K562 (cell line): ENCODE measurements around the gene DTNB. TPM values are rescaled to one million over a fixed set of nuclear protein-coding genes. Genes with fewer than 3 reads are reported as not detected.

Experiments used
- ATAC-seq: fragments of 200-7000 bp; cut with Tn5 transposase; 3 replicates; pipeline ENCODE4 v1.9.1; 2020; ENCODE audit warnings: moderate library complexity
- BruUV-seq: library from RNA; stranded (reverse); fragments of 400-500 nt; replicated peaks from 2 replicates; lab custom pipeline; 2021; lab: Mats Ljungman, UMichigan
- CTCF ChIA-PET: fragments of 300-600 bp; formaldehyde crosslinking; extraction: SDS; loops from one replicate; lab custom pipeline; 2021; ENCODE audit warnings: low intra/inter-chr PET ratio; lab: Yijun Ruan, JAX
- POLR2A ChIA-PET: fragments of 300-600, 350-650 bp; sonication (Branson Sonifier 250); formaldehyde crosslinking; extraction: SDS; loops from one replicate; lab custom pipeline; 2021; ENCODE audit warnings: antibody characterized with exemption, inconsistent platforms; lab: Yijun Ruan, JAX
- DNase-seq, 4 experiments: peaks; one replicate each; pipeline versions ENCODE4 v3.0.0 to v3.0.0-alpha.2; 2011 to 2018; ENCODE audit warnings: low spot score in 3 of 4, mixed read lengths in 3 of 4; ENCODE audit errors: extremely low read depth in 1 of 4
- FAIRE-seq: peaks from 2 replicates; lab custom pipeline; 2011; peaks lifted over from hg19 to GRCh38; lab: Jason Lieb, UNC
- H2AFZ ChIP-seq: 2 replicates; pipeline ENCODE4 v1.6.0; 2011; ENCODE audit warnings: low read depth, low read length, control low read depth, inconsistent platforms
- H3K27ac ChIP-seq: fragments of 200-600 bp; 3 replicates; pipeline ENCODE4 v1.8.0; 2011; ENCODE audit warnings: low read depth, mild to moderate bottlenecking, control low read depth, inconsistent platforms, low read length, moderate library complexity, mixed read lengths; ENCODE audit errors: extremely low read depth
- H3K27me3 ChIP-seq, 2 experiments: fragments of 300-600 bp in 1 of 2; 2 replicates in 1 of 2; 3 replicates in 1 of 2; pipeline versions ENCODE4 v1.6.0 to v1.8.0; 2011; ENCODE audit warnings: inconsistent platforms in 2 of 2, low read length in 2 of 2, mild to moderate bottlenecking in 1 of 2, mixed read lengths in 1 of 2, moderate library complexity in 1 of 2; ENCODE audit not compliant: control insufficient read depth in 2 of 2, insufficient read depth in 2 of 2
- H3K36me3 ChIP-seq: fragments of 300-600 bp; 3 replicates; pipeline ENCODE4 v1.8.0; 2011; ENCODE audit warnings: mild to moderate bottlenecking, low read length, inconsistent platforms; ENCODE audit not compliant: control insufficient read depth, insufficient read depth
- H3K4me1 ChIP-seq, 2 experiments: fragments of 200-600 bp in 1 of 2; replicated peaks in 1 of 2; 2 replicates in 1 of 2; 3 replicates in 1 of 2; pipeline versions ENCODE4 v1.5.1 to v1.8.0; 2011; ENCODE audit warnings: inconsistent platforms in 2 of 2, low read length in 2 of 2, mild to moderate bottlenecking in 1 of 2, mixed read lengths in 1 of 2, moderate library complexity in 1 of 2; ENCODE audit not compliant: control insufficient read depth in 2 of 2, insufficient read depth in 2 of 2
- H3K4me2 ChIP-seq: 2 replicates; pipeline ENCODE4 v1.6.1; 2011; ENCODE audit warnings: low read length, control low read depth, inconsistent platforms, mixed read lengths; ENCODE audit not compliant: insufficient read depth
- H3K4me3 ChIP-seq: fragments of 200-600 bp; sonication (generic), shearing (Covaris generic); 2 replicates; pipeline ENCODE4 v1.5.1; 2016; ENCODE audit warnings: control low read depth, inconsistent platforms
- H3K79me2 ChIP-seq: fragments of 200-600 bp; 3 replicates; pipeline ENCODE4 v1.8.0; 2011; ENCODE audit warnings: low read length, inconsistent platforms; ENCODE audit not compliant: control insufficient read depth, insufficient read depth
- H3K9ac ChIP-seq, 2 experiments: 2 replicates each; pipeline versions ENCODE4 v1.6.0 to v1.6.1; 2011; ENCODE audit warnings: low read depth in 2 of 2, low read length in 2 of 2, control low read depth in 1 of 2, inconsistent platforms in 1 of 2, mild to moderate bottlenecking in 1 of 2, mixed read lengths in 1 of 2; ENCODE audit not compliant: insufficient read depth in 1 of 2
- H3K9me1 ChIP-seq: one replicate; pipeline ENCODE4 v1.6.0; 2011; ENCODE audit warnings: inconsistent platforms, mild to moderate bottlenecking, low read length, moderate library complexity; ENCODE audit not compliant: control insufficient read depth, insufficient read depth
- H3K9me3 ChIP-seq: replicated peaks from 2 replicates; pipeline ENCODE4 v1.5.1; 2011; ENCODE audit warnings: low read depth, low read length, inconsistent platforms; ENCODE audit not compliant: control insufficient read depth, insufficient read depth
- H4K20me1 ChIP-seq: replicated peaks from 2 replicates; pipeline ENCODE4 v1.6.1; 2011; ENCODE audit warnings: low read length, inconsistent platforms, mixed read lengths; ENCODE audit not compliant: control insufficient read depth, insufficient read depth
- CHCHD3 ChIP-seq: fragments of 250-450 bp; sonication (Bioruptor Pico); IDR thresholded peaks from 2 replicates; pipeline ENCODE4 v2.1.2; 2022; ENCODE audit warnings: mild to moderate bottlenecking
- E2F3 ChIP-seq: fragments of 250-450 bp; sonication (Bioruptor Pico); IDR thresholded peaks from 2 replicates; pipeline ENCODE4 v1.4.0; 2020; ENCODE audit warnings: mild to moderate bottlenecking
- EZH2 ChIP-seq: IDR thresholded peaks from 2 replicates; pipeline ENCODE4 v1.6.1; 2012; ENCODE audit warnings: low read depth, mild to moderate bottlenecking, inconsistent platforms, low read length, borderline replicate concordance
- GATAD2A ChIP-seq: fragments of 450-650 bp; IDR thresholded peaks from 2 replicates; pipeline ENCODE4 v1.6.1; 2017
- HBP1 ChIP-seq: fragments of 450-650 bp; formaldehyde crosslinking; IDR thresholded peaks from 2 replicates; pipeline ENCODE4 v1.4.0; 2022; ENCODE audit warnings: missing genetic modification characterization
- HDAC1 ChIP-seq, 2 experiments: fragments of 450-650 bp; IDR thresholded peaks; 2 replicates each; pipeline ENCODE4 v1.6.1; 2016 to 2017; ENCODE audit warnings: inconsistent platforms in 1 of 2, mild to moderate bottlenecking in 1 of 2, moderate library complexity in 1 of 2
- PML ChIP-seq: IDR thresholded peaks from 2 replicates; pipeline ENCODE4 v1.6.1; 2012; ENCODE audit warnings: low read length, inconsistent platforms
- POLR3G ChIP-seq: IDR thresholded peaks from 2 replicates; pipeline ENCODE4 v1.6.1; 2011; ENCODE audit not compliant: insufficient read length, insufficient replicate concordance; ENCODE audit errors: extremely low read depth
- PREB ChIP-seq: sonication (generic); formaldehyde crosslinking; IDR thresholded peaks from 2 replicates; pipeline ENCODE4 v1.8.1; 2023; ENCODE audit warnings: mild to moderate bottlenecking, missing genetic modification reagents
- PURB ChIP-seq: sonication (generic); formaldehyde crosslinking; IDR thresholded peaks from 2 replicates; pipeline ENCODE4 v1.9.0; 2021; ENCODE audit warnings: low read depth, mild to moderate bottlenecking, missing genetic modification reagents
- SUPT5H ChIP-seq: fragments of 450-650 bp; IDR thresholded peaks from 2 replicates; pipeline ENCODE4 v1.6.1; 2016
- ZBTB49 ChIP-seq: sonication (generic); formaldehyde crosslinking; IDR thresholded peaks from 2 replicates; pipeline ENCODE4 v1.8.0; 2022; ENCODE audit warnings: missing genetic modification reagents, mild to moderate bottlenecking, borderline replicate concordance
- ZKSCAN8 ChIP-seq: fragments of 200-800 bp; sonication (Bioruptor generic); IDR thresholded peaks from 2 replicates; pipeline ENCODE4 v1.6.1; 2016; ENCODE audit warnings: missing genetic modification characterization, missing compliant biosample characterization
- ZNF444 ChIP-seq: fragments of 250-450 bp; sonication (Bioruptor Pico); IDR thresholded peaks from 2 replicates; pipeline ENCODE4 v1.4.0; 2020; ENCODE audit warnings: mild to moderate bottlenecking, moderate library complexity
- ZNF699 ChIP-seq: fragments of 250-450 bp; sonication (Bioruptor Pico); IDR thresholded peaks from 2 replicates; pipeline ENCODE4 v1.8.0; 2021; ENCODE audit warnings: mild to moderate bottlenecking, moderate library complexity; ENCODE audit not compliant: insufficient replicate concordance
- WGBS: fragments of 100-300 bp; shearing (Covaris generic); methylation state at CpG from one replicate; pipeline ENCODE4 v1.1.6; 2016; ENCODE audit warnings: low coverage, mixed read lengths; ENCODE audit not compliant: insufficient coverage; ENCODE audit errors: missing lambda C conversion rate; 5-methylcytosine and 5-hydroxymethylcytosine counted together
- in situ Hi-C: fragments of 300-500 bp; cut with MboI; formaldehyde crosslinking; loops from 4 replicates; pipeline ENCODE4 v1.15.0; 2018; ENCODE audit warnings: inconsistent platforms, mixed read lengths
- intact Hi-C: fragments of 100-400 bp; cut with micrococcal nuclease; formaldehyde crosslinking; loops from 2 replicates; pipeline ENCODE4 v1.14.2; 2022
- polyA plus RNA-seq, 8 experiments: library from polyadenylated mRNA; depleted of rRNA in 4 of 8; stranded (reverse) in 5 of 8; unstranded in 3 of 8; fragments of >200 nt; fragmentation: Nextera tagmentation in 2 of 8; fragmentation: Illumina TruSeq in 1 of 8; extraction: Ambion mirVana in 2 of 8; extraction: Trizol in 1 of 8; gene quantifications; 2 replicates each; pipeline versions ENCODE4 v1.2.1 to v1.2.3, GENCODE V29; 2011 to 2014; ENCODE audit warnings: inconsistent platforms in 1 of 8, missing spikeins in 1 of 8
- total RNA-seq, 7 experiments: library from RNA; depleted of rRNA in 6 of 7; stranded (reverse); fragments of >200 nt in 6 of 7; fragmentation: Illumina TruSeq in 2 of 7; extraction: Trizol in 2 of 7; gene quantifications; 2 replicates each; pipeline versions ENCODE4 v1.2.1 to v1.2.3, GENCODE V29; 2011 to 2021; ENCODE audit warnings: low replicate concordance in 1 of 7

The DTNB gene
- total and polyA plus RNA-seq, 9 of the 15 experiments (the other 6 are each of a cell fraction or from before 2014, with no cell fraction given) = 0.18 to 2.0 (median 0.77) TPM; not detected in 2

GRCh38 chr2:25504266-25504665 lies 169.1 kb downstream of the DTNB start (continued):
- 0 out of 2 replicates have a peak, but pooled peaks have one; percentile 23 for TF ChIP-seq GATAD2A
- TF ChIP-seq ZBTB49 (CRISPR knock-in tag) = no peak

GRCh38 chr2:25499157-25499556 lies 174.2 kb downstream of the DTNB start:
- H2AFZ ChIP-seq = no peak overlapping the region
- no peak overlapping the region for H3K4me3 ChIP-seq
- FAIRE-seq = no peak
- intact Hi-C loops (no loop called here), in situ Hi-C loops (no loop called here)
- H3K4me1 ChIP-seq = no peaks in the 10 kb centered on the region
- no peak overlapping the region for H3K27ac ChIP-seq
- POLR2A ChIA-PET = no interaction called here
- H4K20me1 ChIP-seq = no peaks in the 10 kb centered on the region
- TF ChIP-seq ZBTB49 (CRISPR knock-in tag) (no peak), ZNF699 (no peak), E2F3 (CRISPR knock-in tag) (no peak), ZNF444 (no peak), SUPT5H (no peak), PURB (CRISPR knock-in tag) (no peak), HBP1 (no peak), PML (no peak), POLR3G (no peak), PREB (CRISPR knock-in tag) (no peak), CHCHD3 (CRISPR knock-in tag) (no peak), HDAC1 (IDR thresholded peaks at IDR 0.05) (no peak), ZKSCAN8 (CRISPR knock-in tag) (no peak), EZH2 (no peak)
- TF ChIP-seq, all 486 proteins: peak for 0
- WGBS = 2% methylated on average over 3 of the region's 3 CpGs
- H3K27me3 ChIP-seq = peaks cover 4 to 5% of the 10 kb centered on the region in 2 experiments; a peak in 4 of 5 replicates
- no peak overlapping the region for H3K4me2 ChIP-seq
- no peaks in the 10 kb centered on the region for H3K79me2 ChIP-seq
- ATAC-seq = no peak
- H3K9ac ChIP-seq = no peak overlapping the region
- no peak for DNase-seq
- H3K36me3 ChIP-seq = no peaks in the 10 kb centered on the region
- no peaks in the 10 kb centered on the region for H3K9me1 ChIP-seq
- no peaks in the 10 kb centered on the region for H3K9me3 ChIP-seq
- CTCF ChIA-PET = interaction anchor here (0.6 kb wide), 1 partner anchor 93 kb away, joined by 4 read pairs; no protein-coding TSS in a partner anchor
- no TSS peak for BruUV-seq
